ENCODE data around the gene CALD1.

- TF ChIP-seq CTCF (IDR thresholded peaks at IDR 0.05) (no peak), POLR2AphosphoS5 (IDR thresholded peaks at IDR 0.05) (no peak), POLR2A (IDR thresholded peaks at IDR 0.05) (no peak)
Measured at GRCh38 chr7:134768243-134768642, 11.2 kb upstream of the CALD1 start.

All from prostate gland (tissue), 2 donors.